Measurements from ENCODE around the gene CCN6. TPM values are rescaled to one million over a fixed set of nuclear protein-coding genes. Genes with fewer than 3 reads are reported as not detected.

Gene CCN6
- 1 to 10 TPM; 2.9 to 3.8 (median 3.5) TPM for polyA plus RNA-seq (ENCODE audit: insufficient read length in 3 of 3)
- long read RNA-seq, donor 1, partial matches to known transcripts: 0 of 6 reads
- long read RNA-seq, donor 1, other reads (novel, unspliced or antisense): 5 of 6 reads
- long read RNA-seq, donor 2, partial matches to known transcripts: 0 of 2 reads
- long read RNA-seq, donor 2, other reads (novel, unspliced or antisense): 0 of 2 reads
- long read RNA-seq, donor 3, partial matches to known transcripts: 30 of 40 reads
- long read RNA-seq, donor 3, other reads (novel, unspliced or antisense): 8 of 40 reads
- long read RNA-seq, donor 4, partial matches to known transcripts: 0 of 5 reads
- long read RNA-seq, donor 4, other reads (novel, unspliced or antisense): 0 of 5 reads
- long read RNA-seq, donor 5: 0 reads
- long read RNA-seq, donor 6: 0 reads
- long read RNA-seq, donor 7, partial matches to known transcripts: 5 of 11 reads
- long read RNA-seq, donor 7, other reads (novel, unspliced or antisense): 6 of 11 reads
- long read RNA-seq, donor 8: 0 reads
- long read RNA-seq, donor 9: 0 reads
- long read RNA-seq, donor 10, partial matches to known transcripts: 0 of 2 reads
- long read RNA-seq, donor 10, other reads (novel, unspliced or antisense): 0 of 2 reads
- long read RNA-seq, donor 11: 0 reads
- long read RNA-seq, donor 12, partial matches to known transcripts: 0 of 3 reads
- long read RNA-seq, donor 12, other reads (novel, unspliced or antisense): 0 of 3 reads
- long read RNA-seq, donor 13, partial matches to known transcripts: 0 of 1 reads
- long read RNA-seq, donor 13, other reads (novel, unspliced or antisense): 0 of 1 reads
- long read RNA-seq, donor 14, partial matches to known transcripts: 5 of 13 reads
- long read RNA-seq, donor 14, other reads (novel, unspliced or antisense): 5 of 13 reads
- long read RNA-seq, donor 15: 0 reads
- long read RNA-seq, donor 16, partial matches to known transcripts: 0 of 1 reads
- long read RNA-seq, donor 16, other reads (novel, unspliced or antisense): 0 of 1 reads

- DNase-seq: no peak
These were observed at the start of gene CCN6 for GRCh38 chr6:112054001-112054400. CCN6 (plus strand) TSS chr6:112054104; CDS start chr6:112054358, 254 bp downstream.

GRCh38 chr6:112004201-112005012 lies 49.5 kb upstream of the CCN6 start:
- no peak for DNase-seq

GRCh38 chr6:112005013-112005371 lies 48.9 kb upstream of the CCN6 start:
- DNase-seq: no peak

- no peak for DNase-seq
These were observed 46.6 kb upstream of the CCN6 start for GRCh38 chr6:112007254-112007653.

- DNase-seq: no peak
These were observed 46.1 kb upstream of the CCN6 start for GRCh38 chr6:112007805-112008204.

GRCh38 chr6:112008482-112008881 lies 45.4 kb upstream of the CCN6 start:
- DNase-seq: no peak

GRCh38 chr6:112010328-112010727 lies 43.6 kb upstream of the CCN6 start:
- no peak for DNase-seq

- DNase-seq: no peak
These were observed 40.9 kb upstream of the CCN6 start for GRCh38 chr6:112013051-112013450.

- no peak for DNase-seq
These were observed 39.4 kb upstream of the CCN6 start for GRCh38 chr6:112014483-112014882.

GRCh38 chr6:112015725-112016124 lies 38.2 kb upstream of the CCN6 start:
- no peak for DNase-seq

GRCh38 chr6:112016320-112016719 lies 37.6 kb upstream of the CCN6 start:
- DNase-seq: no peak

GRCh38 chr6:112017169-112017568 lies 36.7 kb upstream of the CCN6 start:
- no peak for DNase-seq

- DNase-seq: no peak
These were observed 36.0 kb upstream of the CCN6 start for GRCh38 chr6:112017760-112018537.

- DNase-seq: peak; percentile 53
These were observed 35.1 kb upstream of the CCN6 start for GRCh38 chr6:112018619-112019416.

- no peak for DNase-seq
These were observed 34.3 kb upstream of the CCN6 start for GRCh38 chr6:112019589-112019988.

- DNase-seq: no peak
These were observed 32.1 kb upstream of the CCN6 start for GRCh38 chr6:112021691-112022310.

GRCh38 chr6:112022749-112023148 lies 31.2 kb upstream of the CCN6 start:
- DNase-seq: no peak

- no peak for DNase-seq
These were observed 29.4 kb upstream of the CCN6 start for GRCh38 chr6:112024464-112024863.

- no peak for DNase-seq
These were observed 27.0 kb upstream of the CCN6 start for GRCh38 chr6:112026933-112027332.
